GM19043 (cell line): ENCODE measurements around the gene ADRA2B.
"Not testable (repeated sequence)": the region's sequence is repeated elsewhere in the genome, so short reads cannot be mapped to it uniquely, and the experiment has no call there.

ENCODE experiments used
- ATAC-seq: cut with Tn5 transposase; IDR thresholded peaks from one replicate; pipeline ENCODE4 v1.9.1; 2021; ENCODE audit warnings: low read depth; ENCODE audit not compliant: unreplicated experiment

Gene ADRA2B

DNA sequence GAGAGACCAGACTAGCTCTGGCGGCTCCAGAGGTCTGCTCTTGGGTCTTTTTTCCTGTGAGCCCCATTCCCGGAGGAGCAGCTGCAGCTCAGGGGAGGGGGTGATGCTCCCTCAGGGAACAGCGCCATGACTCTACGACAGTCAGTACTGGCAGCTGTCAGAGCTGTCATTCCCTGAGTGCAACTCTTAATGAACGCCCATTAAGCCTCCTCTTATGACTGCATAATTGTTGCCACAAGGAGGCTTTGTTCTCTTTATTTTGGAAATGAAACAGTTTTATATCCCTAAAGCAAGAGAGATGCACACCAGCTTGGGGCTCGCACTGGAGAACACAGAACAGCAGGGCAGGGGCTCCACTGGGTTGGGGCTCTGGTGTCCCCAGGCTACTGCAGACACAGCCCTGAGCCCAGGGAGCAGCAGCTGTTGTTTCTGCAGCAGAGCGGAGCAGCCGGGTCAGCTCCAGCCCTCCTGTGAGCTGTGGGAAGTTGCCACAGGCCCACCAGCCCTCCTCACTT, 44.3 kb downstream of the ADRA2B start:
- ATAC-seq, result not testable (repeated sequence)

- not testable (repeated sequence) for ATAC-seq
These were observed 45.0 kb downstream of the ADRA2B start for GRCh38 chr2:96071087-96071976.

DNA sequence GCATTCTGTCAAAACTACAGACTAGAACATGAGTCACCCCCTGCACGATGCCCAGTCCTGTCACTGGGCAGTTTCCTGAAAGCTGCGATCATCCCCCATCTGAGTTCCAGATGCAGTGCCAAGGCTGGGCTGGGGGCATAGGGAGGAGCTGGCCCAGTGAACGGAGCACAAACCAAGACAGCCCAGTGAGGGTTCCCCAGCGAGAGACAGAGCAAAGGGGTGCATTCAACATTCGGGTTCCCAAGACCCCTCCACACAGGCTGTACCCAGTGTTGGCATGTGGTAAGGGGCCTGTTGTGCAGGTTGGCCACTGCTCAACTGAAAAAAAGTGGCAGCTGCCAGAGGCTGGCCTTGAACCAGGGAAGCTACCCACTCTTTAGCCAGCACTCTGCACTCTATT, 46.0 kb downstream of the ADRA2B start:
- not testable (repeated sequence) for ATAC-seq

- ATAC-seq, result not testable (repeated sequence)
These were observed 46.5 kb downstream of the ADRA2B start for GRCh38 chr2:96069878-96070277.

DNA sequence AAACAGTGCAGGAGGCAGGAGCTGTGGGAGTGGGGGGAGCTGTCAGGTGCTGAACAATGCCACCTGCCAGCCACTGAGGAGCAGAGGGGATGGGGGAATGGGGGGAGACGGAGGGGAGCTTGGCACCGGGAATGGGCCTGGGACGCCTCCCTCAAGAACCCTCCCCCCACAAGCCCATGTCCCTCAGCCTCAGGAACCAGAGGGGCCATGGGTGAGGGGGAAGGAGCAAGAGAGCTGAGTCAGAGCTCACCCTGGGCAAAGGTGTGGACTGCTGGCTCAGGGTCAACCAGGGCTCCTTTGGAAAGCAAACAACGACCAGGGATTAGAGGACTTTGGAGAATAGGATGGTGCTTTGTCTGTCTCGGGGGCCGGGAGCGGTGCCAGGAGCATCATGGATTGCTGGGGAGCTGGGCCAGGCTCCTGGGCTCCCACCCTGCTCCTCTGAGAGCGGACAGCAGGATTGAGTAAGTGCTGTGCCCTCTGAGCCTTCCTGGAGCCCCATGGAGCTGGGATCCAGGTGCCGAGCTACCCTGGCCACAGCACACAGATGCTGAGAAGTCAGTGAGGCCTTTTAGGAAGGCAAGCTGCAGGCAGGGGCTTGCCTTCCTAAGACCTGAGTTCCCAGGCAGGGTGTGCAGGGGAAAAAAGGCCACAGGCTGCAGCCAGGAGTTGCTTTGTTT, 48.3 kb downstream of the ADRA2B start:
- not testable (repeated sequence) for ATAC-seq

- not testable (repeated sequence) for ATAC-seq
These were observed 49.2 kb downstream of the ADRA2B start for GRCh38 chr2:96067098-96067660.

DNA sequence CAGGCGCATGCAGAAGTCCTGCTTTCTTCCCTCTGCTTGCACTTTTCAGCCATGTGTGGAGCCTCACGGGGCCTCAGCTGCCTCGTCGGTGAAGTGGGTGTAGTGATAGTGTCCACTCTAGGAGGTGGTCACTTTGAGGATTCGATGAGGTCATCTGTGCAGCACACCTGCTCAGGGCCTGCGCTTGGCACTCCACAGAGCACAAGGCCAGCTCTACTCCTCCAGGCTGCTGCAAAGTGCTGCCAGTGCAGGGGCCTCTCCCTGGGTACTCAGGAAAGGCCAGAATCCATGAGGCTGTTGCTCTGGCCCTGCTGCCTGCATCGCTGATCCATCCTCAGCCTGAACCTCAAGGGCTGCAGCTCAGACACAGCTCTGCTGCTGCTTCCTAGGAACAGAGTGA, 49.9 kb downstream of the ADRA2B start:
- not testable (repeated sequence) for ATAC-seq

DNA sequence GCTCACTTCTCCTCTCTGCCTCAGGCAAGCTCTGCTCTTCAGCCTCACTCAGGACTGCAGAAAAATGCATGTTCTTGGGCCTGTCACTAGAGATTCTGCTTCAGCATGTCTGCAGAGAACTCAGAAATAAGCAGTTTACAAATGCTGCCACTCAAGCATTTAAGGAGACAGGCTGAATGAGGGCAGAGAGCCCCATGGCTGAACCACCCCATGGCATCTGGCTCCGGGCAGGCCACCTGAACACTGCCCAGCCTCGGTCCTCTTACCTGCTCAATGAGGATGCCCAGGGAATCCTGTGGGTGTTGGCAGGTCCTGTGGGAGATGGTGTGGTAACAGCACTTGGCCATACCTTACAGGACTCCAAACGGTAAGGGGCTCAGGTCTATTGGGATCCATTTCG, 50.4 kb downstream of the ADRA2B start:
- not testable (repeated sequence) for ATAC-seq

- no peak for ATAC-seq
These were observed 50.9 kb downstream of the ADRA2B start for GRCh38 chr2:96065381-96065930.

DNA sequence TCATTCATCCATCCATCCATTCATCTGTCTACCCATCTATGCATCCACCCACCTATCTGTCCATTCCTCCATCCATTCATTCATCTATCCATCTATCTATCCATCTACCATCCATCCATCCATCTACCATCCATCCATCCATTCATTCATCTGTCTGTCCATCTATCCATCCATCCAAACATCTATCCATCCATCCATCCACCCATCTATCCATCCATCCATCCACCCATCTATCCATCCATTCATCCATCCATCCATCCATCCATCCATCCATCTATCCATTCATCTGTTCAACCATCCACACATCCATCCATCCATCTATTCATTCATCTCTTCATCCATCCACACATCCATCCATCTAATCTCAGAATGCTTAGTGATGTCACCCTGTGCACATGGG, 51.6 kb downstream of the ADRA2B start:
- not testable (repeated sequence) for ATAC-seq

DNA sequence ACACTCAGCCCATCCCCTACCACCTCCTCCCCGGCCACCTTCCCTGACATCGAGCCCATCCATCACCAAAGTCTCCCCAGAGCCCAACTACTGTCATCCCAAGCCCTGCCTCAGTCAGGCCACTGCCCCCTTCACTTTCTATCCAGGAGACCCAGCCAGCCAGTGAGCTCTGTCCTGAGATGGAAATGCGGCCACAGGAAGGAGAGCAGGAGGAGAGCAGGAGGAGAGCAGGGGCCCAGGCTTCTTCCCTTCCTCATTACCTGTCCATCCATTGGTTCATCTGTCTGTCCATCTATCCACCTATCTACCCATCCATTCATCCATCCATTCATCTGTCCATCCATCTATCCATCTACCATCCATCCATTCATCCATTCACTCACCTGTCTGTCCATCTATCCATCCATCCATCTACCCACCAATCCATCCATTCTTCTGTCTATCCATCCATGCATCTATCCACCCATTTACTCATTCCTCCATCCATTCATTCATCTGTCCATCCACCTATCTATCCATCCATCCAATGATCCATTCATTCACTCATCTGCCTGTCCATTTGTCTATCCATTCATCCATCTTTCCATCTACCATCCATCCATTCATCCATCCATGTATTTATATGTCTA, 52.2 kb downstream of the ADRA2B start:
- not testable (repeated sequence) for ATAC-seq

GRCh38 chr2:96063116-96063899, 53.1 kb downstream of the ADRA2B start:
- ATAC-seq, result not testable (repeated sequence)
